ENCODE results near the gene TCERG1L.
"Not testable (repeated sequence)": the region's sequence is repeated elsewhere in the genome, so short reads cannot be mapped to it uniquely, and the experiment has no call there.

Gene TCERG1L

DNA sequence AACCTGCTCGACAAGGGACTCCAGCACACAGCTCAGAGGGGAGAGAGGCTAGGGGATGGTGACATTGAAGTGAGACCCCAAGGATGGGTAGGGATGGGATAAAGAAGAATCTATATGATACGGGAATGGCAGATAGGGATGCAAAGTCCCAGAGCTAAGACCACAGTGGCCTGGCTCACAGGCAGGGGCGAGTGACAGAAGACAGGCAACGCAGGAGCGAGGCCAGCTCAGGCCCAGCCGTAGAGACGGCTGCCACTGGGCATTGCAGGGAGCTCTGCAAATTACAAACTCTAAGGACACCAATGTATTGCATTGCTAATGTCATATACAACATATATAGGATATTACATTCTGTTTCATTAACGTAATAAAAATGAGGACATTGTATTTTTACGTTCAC, 131.4 kb downstream of the TCERG1L start:
- DNase-seq, result no peak

- DNase-seq, result no peak
Measured at GRCh38 chr10:131179361-131179760, 132.2 kb downstream of the TCERG1L start.

DNA sequence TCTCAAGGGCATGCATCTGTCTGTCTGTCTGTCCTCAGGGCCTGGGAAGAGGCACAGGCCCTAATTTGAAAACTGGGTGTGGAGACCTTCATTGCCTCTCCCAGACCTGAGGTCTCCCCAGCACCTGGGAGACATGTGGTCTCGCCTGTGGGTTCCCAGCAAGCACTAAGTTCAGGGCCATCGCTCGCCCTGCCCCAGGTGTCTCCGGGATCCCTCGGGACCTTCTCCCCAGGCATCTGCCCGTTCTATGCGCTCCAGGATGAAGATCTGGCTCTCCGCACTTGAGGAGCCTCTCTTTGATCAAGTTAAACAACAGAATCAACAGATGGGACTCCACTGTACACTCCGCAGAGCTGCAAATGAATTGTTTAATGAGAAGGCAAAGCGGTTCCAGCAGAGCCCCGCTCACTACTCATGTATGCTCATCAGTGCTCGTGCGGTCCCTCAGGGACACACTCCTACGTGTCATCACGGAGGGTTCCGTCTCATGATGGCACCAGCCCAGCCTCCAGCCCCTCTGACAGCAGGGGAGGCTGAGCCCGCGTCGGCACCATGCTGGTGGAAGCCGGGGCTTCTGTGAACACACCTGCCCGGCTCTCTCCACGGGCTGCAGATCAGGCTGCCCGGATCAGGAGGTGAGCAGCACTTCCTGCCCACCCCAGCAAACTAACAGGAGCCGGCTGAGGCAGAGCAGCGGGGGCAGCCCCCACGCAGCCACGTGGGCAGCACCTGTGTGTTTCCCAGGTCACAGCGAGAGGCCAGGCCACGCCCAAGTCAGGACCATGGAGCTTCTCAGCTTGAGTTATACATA, 132.8 kb downstream of the TCERG1L start:
- no peak for DNase-seq

DNA sequence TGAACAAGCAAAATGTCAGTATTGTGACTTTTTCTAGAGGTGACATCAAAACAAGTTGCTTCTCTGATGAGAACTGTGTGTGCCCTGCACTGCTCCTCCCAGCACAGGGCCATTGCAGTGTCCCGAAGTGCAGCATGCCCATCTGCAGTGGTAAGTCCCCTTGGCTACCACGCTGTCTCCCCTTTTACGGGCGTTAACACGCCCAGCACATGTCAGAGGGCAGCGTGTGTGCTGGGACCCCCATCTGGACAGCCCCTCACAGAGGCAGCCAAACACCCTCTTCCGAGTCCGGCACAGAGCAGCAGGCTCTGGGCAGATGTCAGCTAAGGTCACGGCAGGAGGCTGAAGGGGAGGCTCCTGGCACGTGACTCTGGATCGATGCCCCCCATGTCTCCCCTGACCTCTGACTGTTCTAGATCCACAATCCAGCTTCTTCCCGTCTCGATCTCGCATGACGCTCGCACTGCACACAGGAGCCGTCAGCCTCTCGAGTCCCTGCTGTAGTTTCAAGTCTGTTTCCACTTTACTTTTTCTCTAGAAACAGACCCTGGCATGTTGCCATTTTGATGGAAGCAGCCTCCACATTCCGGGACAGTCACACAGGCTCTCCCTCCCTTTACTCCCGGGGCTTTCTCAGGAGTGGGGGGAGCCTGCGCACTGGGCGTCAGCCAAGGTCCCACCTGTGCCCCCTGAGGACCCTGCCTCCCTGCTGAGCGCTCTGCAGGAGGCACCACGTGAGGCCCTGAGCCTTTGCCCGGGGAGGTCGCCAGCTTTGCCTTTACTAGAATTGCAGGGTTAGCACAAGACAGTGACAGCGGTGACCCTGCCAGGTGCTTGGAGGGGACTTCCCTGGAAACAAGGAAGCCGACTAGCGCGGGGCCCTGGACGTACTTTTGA, 133.8 kb downstream of the TCERG1L start:
- DNase-seq, result no peak

DNA sequence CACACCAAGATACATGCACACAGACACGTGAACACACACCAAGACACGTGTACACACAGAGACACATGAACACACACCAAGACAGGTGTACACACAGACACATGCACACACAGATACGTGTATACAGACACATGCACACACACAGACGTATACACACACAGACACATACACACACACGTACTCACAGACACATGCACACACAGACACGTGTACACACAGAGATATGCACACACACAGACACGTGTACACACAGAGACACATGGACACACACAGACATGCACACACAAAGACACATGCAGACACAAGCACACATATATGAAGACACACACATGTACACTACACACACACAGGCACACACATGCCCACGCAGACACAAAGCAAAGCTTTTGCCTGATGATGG, 134.6 kb downstream of the TCERG1L start:
- no peak for DNase-seq

GRCh38 chr10:131176324-131176723, 135.2 kb downstream of the TCERG1L start:
- not testable (repeated sequence) for DNase-seq

DNA sequence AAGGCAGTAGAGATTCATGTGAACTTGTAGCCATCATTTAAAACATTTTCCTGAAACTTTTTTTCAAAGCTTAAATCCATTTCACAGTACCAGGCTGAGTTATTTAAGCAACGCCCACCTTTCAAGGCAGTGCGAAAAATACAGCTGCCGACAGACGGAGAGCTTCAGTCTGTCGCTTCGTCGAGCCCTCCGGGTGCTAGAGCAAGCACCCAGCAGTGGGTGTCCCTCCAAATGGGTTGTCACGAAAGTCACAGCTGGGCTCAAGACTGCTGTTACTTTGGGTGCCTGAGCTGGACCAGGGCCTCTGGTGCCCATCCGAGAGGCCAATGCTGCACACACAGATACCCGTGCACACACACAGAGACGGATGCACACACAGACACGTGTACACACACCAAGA, 135.6 kb downstream of the TCERG1L start:
- DNase-seq, result no peak

DNA sequence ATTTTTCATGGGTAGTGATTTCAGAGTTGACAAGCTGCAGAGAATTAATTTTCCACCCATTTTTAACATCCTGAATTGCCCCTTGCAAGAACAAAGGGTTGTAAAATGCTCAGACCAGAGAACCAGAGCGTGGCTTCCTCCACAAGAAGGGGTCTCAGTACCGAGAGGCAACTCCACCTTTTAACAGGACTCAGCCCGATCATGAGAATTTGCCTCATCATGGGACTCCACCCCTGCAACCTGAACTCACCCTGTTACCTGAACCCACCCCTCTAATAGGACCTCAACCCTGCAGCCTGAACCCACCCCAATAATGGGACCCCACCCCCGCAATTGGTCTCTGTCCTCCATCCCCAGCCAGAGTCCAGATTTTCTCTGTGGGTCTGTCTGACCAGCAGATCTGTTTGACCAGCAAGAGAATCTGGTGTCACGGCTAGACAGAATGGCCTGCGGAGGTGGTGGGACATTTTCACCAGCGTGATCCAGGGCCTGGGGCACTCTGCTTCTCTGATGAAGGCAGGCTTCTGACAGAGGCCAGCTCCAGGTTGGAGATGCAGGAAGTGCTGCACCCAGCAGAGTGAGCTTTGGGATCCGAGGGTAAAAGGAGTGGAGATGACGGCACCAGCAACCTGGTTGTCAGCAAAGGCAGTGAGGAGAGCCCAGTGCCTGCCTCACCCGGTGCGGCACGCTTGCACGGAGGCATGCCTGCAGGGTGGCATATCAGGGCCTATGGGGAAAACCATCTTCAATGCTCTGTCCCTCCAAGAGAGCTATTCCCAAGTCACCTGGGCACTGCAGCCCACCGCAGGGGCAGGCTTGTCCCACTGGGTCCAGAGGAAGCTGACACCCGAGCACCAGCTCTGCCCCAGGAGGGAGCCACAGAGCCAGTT, 136.6 kb downstream of the TCERG1L start:
- DNase-seq, result no peak

- DNase-seq, result no peak
Measured at GRCh38 chr10:131174211-131174565, 137.3 kb downstream of the TCERG1L start.

GRCh38 chr10:131173484-131174210, 137.9 kb downstream of the TCERG1L start:
- DNase-seq, result no peak

DNA sequence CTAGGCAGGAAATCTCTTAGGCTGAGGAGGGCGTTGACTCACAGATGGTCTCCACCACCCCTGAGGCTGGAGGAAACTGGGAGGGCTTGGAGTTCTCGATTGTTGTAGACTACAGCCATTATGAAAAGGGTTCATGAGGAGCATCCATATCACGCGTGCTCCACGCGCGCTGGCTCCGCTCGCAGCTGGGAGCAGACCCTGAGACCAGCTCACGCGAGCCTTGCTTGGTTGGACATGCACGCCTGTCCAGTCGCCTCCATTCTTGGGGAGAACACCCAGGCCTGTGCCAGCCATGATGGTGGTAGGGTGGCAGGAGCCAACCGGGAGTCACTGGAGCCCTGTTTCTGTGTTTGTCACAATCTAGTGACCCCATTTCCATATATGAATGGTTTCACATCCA, 139.1 kb downstream of the TCERG1L start:
- no peak for DNase-seq

DNA sequence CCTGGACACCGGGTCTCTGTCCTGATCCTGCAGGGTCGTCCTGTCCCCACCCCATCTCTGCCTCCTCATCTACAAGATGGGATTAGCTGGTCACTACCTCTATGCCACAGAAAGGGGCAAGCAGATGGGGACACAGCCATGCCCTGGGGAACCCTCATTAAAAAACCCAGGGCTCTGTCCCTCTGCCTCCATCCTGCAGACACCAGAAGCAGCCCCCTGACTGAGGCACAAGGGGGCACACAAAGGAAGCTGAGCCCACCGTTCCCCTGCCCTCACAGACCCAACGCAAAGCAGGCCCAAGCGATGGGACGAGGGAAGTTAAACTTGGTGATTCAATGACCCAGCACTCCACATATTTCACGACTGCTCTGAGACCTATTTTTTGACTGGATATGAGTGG, 142.4 kb downstream of the TCERG1L start:
- no peak for DNase-seq

DNA sequence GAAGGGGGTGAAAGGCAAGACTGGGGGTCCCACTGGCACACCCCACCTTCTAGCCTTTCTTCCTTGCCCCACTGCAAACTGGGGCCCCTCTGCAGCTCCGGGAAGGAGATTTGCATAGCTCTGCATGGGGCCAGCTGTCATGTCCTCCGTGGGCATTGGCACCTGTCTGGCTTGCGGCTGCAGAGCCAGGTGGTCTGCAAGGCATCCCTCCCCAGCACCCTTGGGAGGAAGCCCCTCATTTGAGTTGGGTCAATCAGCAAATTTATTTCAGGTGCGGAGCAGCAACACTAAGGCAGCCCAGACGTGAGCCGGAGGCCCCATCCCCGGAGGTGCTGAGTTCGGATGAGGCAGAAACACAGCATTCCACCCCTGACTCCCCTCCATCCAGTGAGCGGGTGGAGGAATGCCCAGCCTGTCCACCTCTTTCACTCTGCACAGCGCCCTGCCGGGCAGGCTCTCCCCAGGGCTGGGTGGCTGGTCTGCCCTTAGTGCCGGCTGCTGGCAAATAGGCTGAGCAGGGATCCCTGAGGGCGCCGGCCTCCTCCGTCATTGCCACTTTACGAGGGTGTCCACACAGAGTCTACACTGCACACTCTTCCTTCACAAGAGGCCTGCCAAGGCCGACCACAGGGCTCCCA, 143.2 kb downstream of the TCERG1L start:
- no peak for DNase-seq

- no peak for DNase-seq
Measured at GRCh38 chr10:131167036-131167860, 144.3 kb downstream of the TCERG1L start.

DNA sequence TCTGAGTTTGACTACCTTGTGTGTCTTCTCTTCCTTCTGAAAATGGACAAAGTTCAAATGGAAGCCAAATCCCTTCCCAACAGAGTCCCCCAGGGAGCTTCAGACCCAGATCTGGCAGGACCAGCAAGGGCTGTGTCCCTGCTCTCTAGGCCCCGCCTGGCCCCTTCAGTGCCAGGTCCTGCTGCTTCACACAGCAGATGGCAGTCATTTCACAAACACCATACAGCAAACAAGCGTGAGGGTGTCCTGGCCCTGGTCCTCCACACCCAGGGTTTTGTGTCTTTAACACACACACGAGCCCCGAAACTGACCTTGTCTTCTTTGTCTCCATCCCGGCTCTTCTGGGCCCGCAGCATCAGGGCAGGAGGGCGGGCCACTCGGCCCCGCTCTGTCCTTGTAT, 145.0 kb downstream of the TCERG1L start:
- no peak for DNase-seq

- no peak for DNase-seq
Measured at GRCh38 chr10:131165092-131165491, 146.4 kb downstream of the TCERG1L start.

DNA sequence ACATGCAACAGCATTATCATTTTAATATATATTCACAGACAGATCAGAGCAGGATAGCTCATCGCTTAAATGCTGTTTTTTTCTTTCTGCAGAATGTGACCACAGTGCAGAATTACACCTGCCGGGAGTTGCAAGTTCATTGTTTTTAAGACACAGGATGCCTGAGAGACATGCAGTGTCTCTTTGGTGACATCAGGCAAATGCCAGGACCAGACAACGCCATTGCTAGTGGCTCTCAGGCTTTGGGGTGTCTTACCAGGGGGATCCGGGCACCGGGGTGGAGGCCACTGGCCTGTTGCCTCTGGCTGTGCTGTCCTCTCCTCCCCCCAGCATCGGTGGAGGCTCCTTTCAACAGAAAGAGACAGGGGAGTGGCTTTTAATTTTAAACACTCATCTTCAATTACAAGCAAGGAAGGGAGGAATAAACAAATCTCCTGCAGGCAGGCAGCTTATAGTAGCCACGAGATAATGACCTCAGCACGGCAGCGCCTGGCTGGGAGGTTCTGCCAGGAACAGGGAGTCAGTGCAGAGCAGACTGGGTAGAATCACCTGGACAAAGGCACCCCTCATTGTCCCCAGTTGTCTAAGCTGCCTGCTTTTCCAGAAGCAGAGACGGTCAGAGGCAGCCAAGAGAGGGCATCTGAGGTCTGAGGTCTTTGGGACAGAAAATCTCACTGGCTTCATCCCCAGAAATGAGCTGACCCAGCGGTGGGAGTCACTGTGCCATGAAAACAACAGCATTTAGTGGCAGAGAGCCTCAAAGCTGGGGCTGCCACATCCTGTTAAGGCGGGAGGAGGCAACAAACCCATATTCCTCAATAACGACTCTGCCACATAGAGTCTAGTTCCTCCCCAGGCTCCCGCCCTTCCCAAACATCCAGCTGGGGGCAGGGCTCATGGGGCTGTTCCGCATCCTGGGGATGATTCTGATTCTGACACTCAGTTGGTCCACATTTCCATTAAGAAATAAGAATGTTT, 148.4 kb downstream of the TCERG1L start:
- no peak for DNase-seq

DNA sequence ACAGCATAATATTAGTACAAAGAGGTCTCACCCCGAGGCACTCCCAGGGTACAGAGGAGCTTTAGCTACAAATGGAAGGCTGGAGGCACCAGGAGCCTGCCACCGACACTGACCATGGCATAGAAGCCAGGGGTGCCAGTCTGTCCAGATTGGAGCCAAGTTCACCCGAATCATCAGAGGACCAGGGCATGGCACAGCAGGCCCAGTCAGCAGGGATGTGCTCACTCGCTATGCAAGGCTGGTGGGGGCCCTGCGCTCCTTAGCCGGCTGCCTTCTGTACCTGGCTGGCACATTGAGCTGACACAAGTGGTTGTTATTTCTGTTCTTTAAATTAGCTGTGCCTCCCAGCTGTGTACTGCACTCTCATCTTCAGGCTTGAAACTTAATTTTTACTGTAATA, 149.3 kb downstream of the TCERG1L start:
- no peak for DNase-seq

GRCh38 chr10:131161087-131161486, 150.4 kb downstream of the TCERG1L start:
- DNase-seq, result no peak
